ENCODE results near the gene SLC30A9.

The SLC30A9 gene

GRCh38 chr4:41990365-41991111 lies at the start of gene SLC30A9:
SLC30A9 (plus strand) TSS chr4:41990530; CDS start chr4:41990652, 122 bp downstream.
- DNase-seq (ENCODE audit: low spot score), result peak; percentile 93

- DNase-seq (ENCODE audit: low spot score), result no peak
Observed at GRCh38 chr4:41940834-41941233, 49.5 kb upstream of the SLC30A9 start.

- DNase-seq (ENCODE audit: low spot score), result no peak
Observed at GRCh38 chr4:41943506-41943905, 46.8 kb upstream of the SLC30A9 start.

- DNase-seq (ENCODE audit: low spot score), result no peak
Observed at GRCh38 chr4:41944089-41944488, 46.2 kb upstream of the SLC30A9 start.

GRCh38 chr4:41949531-41949930 lies 40.8 kb upstream of the SLC30A9 start:
- no peak for DNase-seq (ENCODE audit: low spot score)

GRCh38 chr4:41957634-41958033 lies 32.7 kb upstream of the SLC30A9 start:
- peak; percentile 51 for DNase-seq (ENCODE audit: low spot score)

- DNase-seq (ENCODE audit: low spot score), result peak; percentile 7
Observed at GRCh38 chr4:41963105-41963504, 27.2 kb upstream of the SLC30A9 start.

GRCh38 chr4:41964401-41964800 lies 25.9 kb upstream of the SLC30A9 start:
- no peak for DNase-seq (ENCODE audit: low spot score)

GRCh38 chr4:41967392-41967791 lies 22.9 kb upstream of the SLC30A9 start:
- no peak for DNase-seq (ENCODE audit: low spot score)

GRCh38 chr4:41969671-41970070 lies 20.7 kb upstream of the SLC30A9 start:
- DNase-seq (ENCODE audit: low spot score), result no peak

GRCh38 chr4:41975341-41975740 lies 15.0 kb upstream of the SLC30A9 start:
- DNase-seq (ENCODE audit: low spot score), result no peak

- no peak for DNase-seq (ENCODE audit: low spot score)
Observed at GRCh38 chr4:41976775-41977516, 13.4 kb upstream of the SLC30A9 start.

GRCh38 chr4:41977709-41978108 lies 12.6 kb upstream of the SLC30A9 start:
- DNase-seq (ENCODE audit: low spot score), result peak; percentile 55

- peak; percentile 26 for DNase-seq (ENCODE audit: low spot score)
Observed at GRCh38 chr4:41981456-41981855, 8.9 kb upstream of the SLC30A9 start, which contains the start of gene DCAF4L1. DCAF4L1 (plus strand) TSS chr4:41981756; CDS start chr4:41981793, 37 bp downstream.

GRCh38 chr4:41982716-41983115 lies 7.6 kb upstream of the SLC30A9 start:
- no peak for DNase-seq (ENCODE audit: low spot score)

GRCh38 chr4:41985151-41985550 lies 5.2 kb upstream of the SLC30A9 start:
- DNase-seq (ENCODE audit: low spot score), result no peak

- peak; percentile 21 for DNase-seq (ENCODE audit: low spot score)
Observed at GRCh38 chr4:41989994-41990364, 351 bp upstream of the SLC30A9 start.

- DNase-seq (ENCODE audit: low spot score), result no peak
Observed at GRCh38 chr4:41991916-41992767, 1.8 kb downstream of the SLC30A9 start.

GRCh38 chr4:41992967-41993857 lies 2.9 kb downstream of the SLC30A9 start:
- no peak for DNase-seq (ENCODE audit: low spot score)

GRCh38 chr4:41994461-41994985 lies 4.2 kb downstream of the SLC30A9 start:
- DNase-seq (ENCODE audit: low spot score), result no peak

- no peak for DNase-seq (ENCODE audit: low spot score)
Observed at GRCh38 chr4:41998019-41998418, 7.7 kb downstream of the SLC30A9 start.
